Thoracic aorta (tissue), 2 donors: ENCODE data around the gene VSTM2L. TPM values are rescaled to one million over a fixed set of nuclear protein-coding genes. Genes with fewer than 3 reads are reported as not detected.
A peak's percentile ranks its signal among the peaks of the same experiment; 100 is the strongest.

Experiments
- ATAC-seq: fragments of 150-250 bp; one replicate; pipeline ENCODE4 v1.8.0; 2017; ENCODE audit warnings: low read depth; ENCODE audit not compliant: insufficient number of reproducible peaks, low FRiP score
- DNase-seq: peaks from one replicate; pipeline ENCODE4 v3.0.0-alpha.2; 2020; ENCODE audit warnings: low spot score
- H3K27ac ChIP-seq, 2 donors: fragments of 200-600 bp; sonication (generic); 1 replicate in 1 of 2; 2 replicates in 1 of 2; pipeline ENCODE4 v1.5.1; 2016; ENCODE audit warnings: mild to moderate bottlenecking in 2 of 2, moderate library complexity in 2 of 2
- H3K27me3 ChIP-seq: fragments of 200-600 bp; sonication (generic); replicated peaks from 2 replicates; pipeline ENCODE4 v1.6.0; 2016; ENCODE audit warnings: mild to moderate bottlenecking; ENCODE audit not compliant: insufficient read depth
- H3K36me3 ChIP-seq: fragments of 200-600 bp; sonication (generic); one replicate; pipeline ENCODE4 v1.5.1; 2016
- H3K4me1 ChIP-seq, 2 donors: fragments of 200-600 bp; sonication (generic); 1 replicate in 1 of 2; 2 replicates in 1 of 2; pipeline versions ENCODE4 v1.5.1 to v1.6.0; 2016; ENCODE audit warnings: low read depth in 2 of 2, mild to moderate bottlenecking in 1 of 2; ENCODE audit not compliant: control insufficient read depth in 1 of 2
- H3K4me3 ChIP-seq: fragments of 200-600 bp; sonication (generic); 2 replicates; pipeline ENCODE4 v1.5.1; 2016; ENCODE audit warnings: mild to moderate bottlenecking
- H3K9me3 ChIP-seq: fragments of 200-600 bp; sonication (generic); 2 replicates; pipeline ENCODE4 v1.5.1; 2016
- CTCF ChIP-seq: fragments of 200-600 bp; sonication (generic); IDR thresholded peaks from one replicate; pipeline ENCODE4 v1.5.1; 2019; ENCODE audit warnings: antibody characterized with exemption
- total RNA-seq, 2 donors: library from RNA; depleted of rRNA; stranded (reverse); fragments of >200 nt; gene quantifications; one replicate each; pipeline versions ENCODE4 v1.1.0 to v1.2.3, GENCODE V29; 2016

The VSTM2L gene
- total RNA-seq, 2 donors from 2014 or later = 0.68 to 5.4 TPM

- Histone ChIP-seq H3K27me3 (no peaks in the 10 kb centered on the region), H3K36me3 (no peaks in the 10 kb centered on the region), H3K4me3 (peak overlapping the region; percentile 58), H3K27ac (no peak overlapping the region), H3K4me1 (peaks cover 0 to 5% of the 10 kb centered on the region in 2 donors), H3K9me3 (no peaks in the 10 kb centered on the region)
- no peak for ATAC-seq
- no peak for TF ChIP-seq CTCF
- no peak for DNase-seq
Measured at GRCh38 chr20:37903317-37904007, 535 bp downstream of the VSTM2L start.

GRCh38 chr20:37904008-37904642 is 1.2 kb downstream of the VSTM2L start:
- Histone ChIP-seq H3K4me3 (no peak overlapping the region), H3K4me1 (peaks cover 0 to 5% of the 10 kb centered on the region in 2 donors), H3K9me3 (no peaks in the 10 kb centered on the region), H3K36me3 (no peaks in the 10 kb centered on the region), H3K27ac (no peak overlapping the region), H3K27me3 (no peaks in the 10 kb centered on the region)
- DNase-seq = no peak
- no peak for TF ChIP-seq CTCF
- no peak for ATAC-seq

- DNase-seq = no peak
- no peak for ATAC-seq
- Histone ChIP-seq H3K27ac (no peak overlapping the region), H3K4me1 (peaks cover 0 to 5% of the 10 kb centered on the region in 2 donors), H3K9me3 (no peaks in the 10 kb centered on the region), H3K4me3 (no peak overlapping the region), H3K27me3 (no peaks in the 10 kb centered on the region), H3K36me3 (no peaks in the 10 kb centered on the region)
- no peak for TF ChIP-seq CTCF
Measured at GRCh38 chr20:37904845-37905373, 2.0 kb downstream of the VSTM2L start.

GRCh38 chr20:37905671-37906613 is 3.0 kb downstream of the VSTM2L start:
- H3K27me3 ChIP-seq = no peaks in the 10 kb centered on the region
- DNase-seq (no peak), ATAC-seq (no peak)
- no peaks in the 10 kb centered on the region for H3K9me3 ChIP-seq
- TF ChIP-seq CTCF = no peak
- H3K36me3 ChIP-seq = no peaks in the 10 kb centered on the region
- peaks cover 0 to 5% of the 10 kb centered on the region in 2 donors for H3K4me1 ChIP-seq
- no peak overlapping the region for H3K27ac ChIP-seq
- H3K4me3 ChIP-seq = no peak overlapping the region

- no peak overlapping the region for H3K4me3 ChIP-seq
- H3K27me3 ChIP-seq = no peaks in the 10 kb centered on the region
- ATAC-seq (no peak), DNase-seq (no peak)
- no peaks in the 10 kb centered on the region for H3K36me3 ChIP-seq
- no peak for TF ChIP-seq CTCF
- H3K4me1 ChIP-seq = peaks cover 0 to 5% of the 10 kb centered on the region in 2 donors
- H3K27ac ChIP-seq = no peak overlapping the region
- H3K9me3 ChIP-seq = no peaks in the 10 kb centered on the region
Measured at GRCh38 chr20:37907330-37907676, 4.4 kb downstream of the VSTM2L start.
